ENCODE results near the gene SETD1B.

- TF ChIP-seq CTCF (IDR thresholded peaks at IDR 0.05) (no peak), POLR2A (IDR thresholded peaks at IDR 0.05) (peak; percentile 90)
Observed at GRCh38 chr12:121799842-121800693, 3.7 kb upstream of the SETD1B start.
